HepG2 (cell line): ENCODE results near the gene ADAD2. TPM values are rescaled to one million over a fixed set of nuclear protein-coding genes. Genes with fewer than 3 reads are reported as not detected.

Experiments
- BORCS8-MEF2B ChIP-seq: sonication (generic); formaldehyde crosslinking; IDR thresholded peaks from 2 replicates; pipeline ENCODE4 v1.8.0; 2022; ENCODE audit warnings: mild to moderate bottlenecking, missing genetic modification reagents
- FOXP1 ChIP-seq, 2 experiments: fragments of 450-650 bp in 1 of 2; IDR thresholded peaks; 2 replicates each; pipeline ENCODE4 v1.6.1; 2017 to 2018; ENCODE audit warnings: antibody characterized with exemption in 1 of 2
- GTF2F1 ChIP-seq: fragments of 150-350 bp; IDR thresholded peaks from 2 replicates; pipeline ENCODE4 v1.6.1; 2014; ENCODE audit warnings: low read length
- HDAC2 ChIP-seq: sonication (generic); formaldehyde crosslinking; IDR thresholded peaks from 2 replicates; pipeline ENCODE4 v1.4.0; 2020; ENCODE audit warnings: missing genetic modification reagents
- IRX3 ChIP-seq: sonication (generic); formaldehyde crosslinking; IDR thresholded peaks from 2 replicates; pipeline ENCODE4 v1.8.1; 2023; ENCODE audit warnings: mild to moderate bottlenecking, low read depth, missing genetic modification reagents, borderline replicate concordance
- MED1 ChIP-seq: sonication (generic); formaldehyde crosslinking; IDR thresholded peaks from 2 replicates; pipeline ENCODE4 v1.4.0; 2020; ENCODE audit warnings: missing genetic modification reagents
- MEF2D ChIP-seq: sonication (generic); formaldehyde crosslinking; IDR thresholded peaks from 2 replicates; pipeline ENCODE4 v1.5.1; 2020; ENCODE audit warnings: mild to moderate bottlenecking, missing genetic modification reagents
- MTF2 ChIP-seq: sonication (generic); formaldehyde crosslinking; IDR thresholded peaks from 2 replicates; pipeline ENCODE4 v1.5.0; 2020; ENCODE audit warnings: missing genetic modification reagents, borderline replicate concordance
- NCOA5 ChIP-seq: sonication (generic); formaldehyde crosslinking; IDR thresholded peaks from 2 replicates; pipeline ENCODE4 v1.4.0; 2020; ENCODE audit warnings: missing genetic modification reagents
- PAX8 ChIP-seq: sonication (generic); formaldehyde crosslinking; IDR thresholded peaks from 2 replicates; pipeline ENCODE4 v1.8.0; 2022; ENCODE audit warnings: mild to moderate bottlenecking, missing genetic modification reagents, borderline replicate concordance
- RXRB ChIP-seq: IDR thresholded peaks from 2 replicates; pipeline ENCODE4 v1.6.1; 2016; ENCODE audit warnings: borderline replicate concordance, missing genetic modification reagents, missing compliant biosample characterization
- SALL2 ChIP-seq: sonication (generic); formaldehyde crosslinking; IDR thresholded peaks from 2 replicates; pipeline ENCODE4 v1.8.1; 2023; ENCODE audit warnings: mild to moderate bottlenecking, missing genetic modification reagents, inconsistent platforms
- U2AF2 ChIP-seq: fragments of 200-400 bp; formaldehyde crosslinking; IDR thresholded peaks from 2 replicates; pipeline ENCODE4 v1.6.1; 2017; ENCODE audit warnings: low read depth, mild to moderate bottlenecking, low read length
- ZFP82 ChIP-seq: sonication (generic); formaldehyde crosslinking; IDR thresholded peaks from 2 replicates; pipeline ENCODE4 v1.5.1; 2020; ENCODE audit warnings: mild to moderate bottlenecking, missing genetic modification reagents, borderline replicate concordance
- ZFX ChIP-seq: sonication (generic); formaldehyde crosslinking; IDR thresholded peaks from 2 replicates; pipeline ENCODE4 v1.4.0; 2020; ENCODE audit warnings: mild to moderate bottlenecking, low read depth, missing genetic modification reagents, moderate library complexity
- ZNF235 ChIP-seq: sonication (generic); formaldehyde crosslinking; IDR thresholded peaks from 2 replicates; pipeline ENCODE4 v1.8.1; 2023; ENCODE audit warnings: mild to moderate bottlenecking, missing genetic modification reagents, borderline replicate concordance
- ZNF337 ChIP-seq: sonication (generic); formaldehyde crosslinking; IDR thresholded peaks from 2 replicates; pipeline ENCODE4 v1.5.1; 2020; ENCODE audit warnings: missing genetic modification reagents, low read depth, mild to moderate bottlenecking, borderline replicate concordance
- ZNF543 ChIP-seq: sonication (generic); formaldehyde crosslinking; IDR thresholded peaks from 2 replicates; pipeline ENCODE4 v1.4.0; 2020; ENCODE audit warnings: mild to moderate bottlenecking, missing genetic modification reagents
- ZNF768 ChIP-seq: sonication (generic); formaldehyde crosslinking; IDR thresholded peaks from 2 replicates; pipeline ENCODE4 v1.4.0; 2020; ENCODE audit warnings: missing genetic modification reagents
- ZSCAN25 ChIP-seq: sonication (generic); formaldehyde crosslinking; IDR thresholded peaks from 2 replicates; pipeline ENCODE4 v1.8.0; 2022; ENCODE audit warnings: mild to moderate bottlenecking, missing genetic modification reagents
- polyA plus RNA-seq, 8 experiments: library from polyadenylated mRNA; depleted of rRNA in 3 of 8; stranded (reverse) in 7 of 8; unstranded in 1 of 8; fragments of >200 nt; fragmentation: Illumina TruSeq in 4 of 8; extraction: Trizol in 4 of 8; gene quantifications; 2 replicates each; pipeline versions ENCODE4 v1.2.1 to v1.2.3, GENCODE V29; 2011 to 2016; ENCODE audit warnings: low read depth in 4 of 8, missing spikeins in 1 of 8, mixed read lengths in 1 of 8; ENCODE audit not compliant: insufficient read depth in 1 of 8
- total RNA-seq, 5 experiments: library from RNA; depleted of rRNA; stranded (reverse); fragments of >200 nt; fragmentation: Illumina TruSeq; extraction: Trizol; gene quantifications; 2 replicates each; pipeline ENCODE4 v1.2.3, GENCODE V29; 2016; ENCODE audit warnings: low read depth in 1 of 5
- TF ChIP-seq, protein P1 (sequence below): sonication (generic); formaldehyde crosslinking; IDR thresholded peaks from 2 replicates; pipeline ENCODE4 v1.4.0; 2020; ENCODE audit warnings: mild to moderate bottlenecking, missing genetic modification reagents
- TF ChIP-seq, protein P2 (sequence below): sonication (generic); formaldehyde crosslinking; IDR thresholded peaks from 2 replicates; pipeline ENCODE4 v1.5.1; 2020; ENCODE audit warnings: missing genetic modification reagents, mild to moderate bottlenecking, borderline replicate concordance
- TF ChIP-seq, protein P3 (sequence below): sonication (generic); formaldehyde crosslinking; IDR thresholded peaks from 2 replicates; pipeline ENCODE4 v1.5.0; 2020; ENCODE audit warnings: missing genetic modification reagents
- TF ChIP-seq, protein P4 (sequence below): sonication (generic); formaldehyde crosslinking; IDR thresholded peaks from 2 replicates; pipeline ENCODE4 v1.4.0; 2020; ENCODE audit warnings: missing genetic modification reagents
- TF ChIP-seq, protein P5 (sequence below): sonication (generic); IDR thresholded peaks from 2 replicates; pipeline ENCODE4 v1.6.1; 2016; ENCODE audit warnings: low read depth, borderline replicate concordance

ADAD2 gene
- total and polyA plus RNA-seq, 2 of the 13 experiments (the other 11 are each of a cell fraction or from before 2014, with no cell fraction given): not detected

DNA sequence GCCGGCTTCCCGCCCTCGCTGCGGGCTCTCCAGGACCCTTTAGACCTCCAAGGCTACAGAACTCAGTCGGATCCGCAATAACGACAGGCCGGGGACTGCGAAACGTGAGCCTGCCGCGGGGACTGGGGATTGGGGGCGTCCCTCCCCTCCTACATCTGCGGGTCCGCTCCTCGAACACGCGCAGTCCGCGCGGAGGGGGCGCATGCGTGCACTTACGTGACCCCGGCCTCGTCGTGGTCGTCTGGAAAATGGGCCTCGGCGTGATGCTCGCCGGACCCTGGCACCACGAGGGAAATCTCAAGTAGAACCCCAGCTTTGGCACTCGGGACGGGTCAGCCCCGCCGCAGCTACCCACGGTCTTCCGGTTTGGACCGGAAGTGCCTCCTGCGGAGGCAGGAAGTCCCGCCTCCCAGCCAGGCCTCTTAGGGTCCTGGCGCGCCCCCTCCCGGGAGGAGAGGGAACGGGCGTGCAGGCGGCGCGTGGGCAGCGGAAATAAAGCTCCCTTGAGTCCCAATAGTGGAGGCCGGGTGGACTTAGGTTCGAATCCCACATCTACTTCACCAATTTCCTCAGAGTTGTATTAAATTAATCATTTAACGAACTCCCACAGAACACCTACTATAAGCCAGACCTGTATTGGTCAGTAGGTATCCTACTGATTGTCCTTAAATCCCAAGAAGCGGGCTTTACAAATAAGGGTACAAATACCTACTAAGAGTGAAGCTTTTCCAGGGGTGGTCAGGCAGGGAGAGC lies 4.1 kb upstream of the ADAD2 start, which contains the start of gene TAF1C (continued):
- TF ChIP-seq, protein P1, sequence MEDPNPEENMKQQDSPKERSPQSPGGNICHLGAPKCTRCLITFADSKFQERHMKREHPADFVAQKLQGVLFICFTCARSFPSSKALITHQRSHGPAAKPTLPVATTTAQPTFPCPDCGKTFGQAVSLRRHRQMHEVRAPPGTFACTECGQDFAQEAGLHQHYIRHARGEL (CRISPR knock-in tag): no peak
- 0 out of 2 replicates have a peak, but pooled peaks have one; percentile 6 for TF ChIP-seq GTF2F1
- TF ChIP-seq, protein P2, sequence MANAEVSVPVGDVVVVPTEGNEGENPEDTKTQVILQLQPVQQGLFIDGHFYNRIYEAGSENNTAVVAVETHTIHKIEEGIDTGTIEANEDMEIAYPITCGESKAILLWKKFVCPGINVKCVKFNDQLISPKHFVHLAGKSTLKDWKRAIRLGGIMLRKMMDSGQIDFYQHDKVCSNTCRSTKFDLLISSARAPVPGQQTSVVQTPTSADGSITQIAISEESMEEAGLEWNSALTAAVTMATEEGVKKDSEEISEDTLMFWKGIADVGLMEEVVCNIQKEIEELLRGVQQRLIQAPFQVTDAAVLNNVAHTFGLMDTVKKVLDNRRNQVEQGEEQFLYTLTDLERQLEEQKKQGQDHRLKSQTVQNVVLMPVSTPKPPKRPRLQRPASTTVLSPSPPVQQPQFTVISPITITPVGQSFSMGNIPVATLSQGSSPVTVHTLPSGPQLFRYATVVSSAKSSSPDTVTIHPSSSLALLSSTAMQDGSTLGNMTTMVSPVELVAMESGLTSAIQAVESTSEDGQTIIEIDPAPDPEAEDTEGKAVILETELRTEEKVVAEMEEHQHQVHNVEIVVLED (CRISPR knock-in tag): peak; percentile 72
- peak; percentile 76; the same call in 1 of the 2 replicates for TF ChIP-seq IRX3 (CRISPR knock-in tag)
- TF ChIP-seq BORCS8-MEF2B: peak; percentile 94
- peak; percentile 96 for TF ChIP-seq SALL2 (CRISPR knock-in tag)
- TF ChIP-seq NCOA5 (CRISPR knock-in tag): no peak
- TF ChIP-seq ZNF543 (CRISPR knock-in tag): 0 out of 2 replicates have a peak, but pooled peaks have one; percentile 33
- no peak for TF ChIP-seq ZFP82
- no peak for TF ChIP-seq ZSCAN25
- no peak for TF ChIP-seq ZNF337
- peak; percentile 50; the same call in 1 of the 2 replicates for TF ChIP-seq MTF2 (CRISPR knock-in tag)
- peak; percentile 58 for TF ChIP-seq RXRB (CRISPR knock-in tag)
- TF ChIP-seq ZFX (CRISPR knock-in tag): peak; percentile 78
- TF ChIP-seq MEF2D (CRISPR knock-in tag): peak; percentile 26; the same call in 1 of the 2 replicates
- no peak for TF ChIP-seq FOXP1 (IDR thresholded peaks at IDR 0.05)
- peak; percentile 7; the same call in 1 of the 2 replicates for TF ChIP-seq FOXP1 (CRISPR knock-in tag; IDR thresholded peaks at IDR 0.05)
- TF ChIP-seq MED1 (CRISPR knock-in tag): peak; percentile 65
- peak; percentile 72; the same call in 1 of the 2 replicates for TF ChIP-seq HDAC2 (CRISPR knock-in tag)
- TF ChIP-seq, protein P3, sequence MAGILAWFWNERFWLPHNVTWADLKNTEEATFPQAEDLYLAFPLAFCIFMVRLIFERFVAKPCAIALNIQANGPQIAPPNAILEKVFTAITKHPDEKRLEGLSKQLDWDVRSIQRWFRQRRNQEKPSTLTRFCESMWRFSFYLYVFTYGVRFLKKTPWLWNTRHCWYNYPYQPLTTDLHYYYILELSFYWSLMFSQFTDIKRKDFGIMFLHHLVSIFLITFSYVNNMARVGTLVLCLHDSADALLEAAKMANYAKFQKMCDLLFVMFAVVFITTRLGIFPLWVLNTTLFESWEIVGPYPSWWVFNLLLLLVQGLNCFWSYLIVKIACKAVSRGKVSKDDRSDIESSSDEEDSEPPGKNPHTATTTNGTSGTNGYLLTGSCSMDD: 0 out of 2 replicates have a peak, but pooled peaks have one; percentile 44
- TF ChIP-seq, protein P4, sequence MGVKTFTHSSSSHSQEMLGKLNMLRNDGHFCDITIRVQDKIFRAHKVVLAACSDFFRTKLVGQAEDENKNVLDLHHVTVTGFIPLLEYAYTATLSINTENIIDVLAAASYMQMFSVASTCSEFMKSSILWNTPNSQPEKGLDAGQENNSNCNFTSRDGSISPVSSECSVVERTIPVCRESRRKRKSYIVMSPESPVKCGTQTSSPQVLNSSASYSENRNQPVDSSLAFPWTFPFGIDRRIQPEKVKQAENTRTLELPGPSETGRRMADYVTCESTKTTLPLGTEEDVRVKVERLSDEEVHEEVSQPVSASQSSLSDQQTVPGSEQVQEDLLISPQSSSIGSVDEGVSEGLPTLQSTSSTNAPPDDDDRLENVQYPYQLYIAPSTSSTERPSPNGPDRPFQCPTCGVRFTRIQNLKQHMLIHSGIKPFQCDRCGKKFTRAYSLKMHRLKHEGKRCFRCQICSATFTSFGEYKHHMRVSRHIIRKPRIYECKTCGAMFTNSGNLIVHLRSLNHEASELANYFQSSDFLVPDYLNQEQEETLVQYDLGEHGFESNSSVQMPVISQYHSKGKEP (CRISPR knock-in tag): no peak; the same call in 1 of the 2 replicates
- no peak for TF ChIP-seq U2AF2
- no peak for TF ChIP-seq PAX8 (CRISPR knock-in tag)
- TF ChIP-seq, protein P5, sequence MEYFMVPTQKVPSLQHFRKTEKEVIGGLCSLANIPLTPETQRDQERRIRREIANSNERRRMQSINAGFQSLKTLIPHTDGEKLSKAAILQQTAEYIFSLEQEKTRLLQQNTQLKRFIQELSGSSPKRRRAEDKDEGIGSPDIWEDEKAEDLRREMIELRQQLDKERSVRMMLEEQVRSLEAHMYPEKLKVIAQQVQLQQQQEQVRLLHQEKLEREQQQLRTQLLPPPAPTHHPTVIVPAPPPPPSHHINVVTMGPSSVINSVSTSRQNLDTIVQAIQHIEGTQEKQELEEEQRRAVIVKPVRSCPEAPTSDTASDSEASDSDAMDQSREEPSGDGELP: peak; percentile 75
- TF ChIP-seq ZNF235 (CRISPR knock-in tag): peak; percentile 67; the same call in 1 of the 2 replicates
- peak; percentile 82 for TF ChIP-seq ZNF768 (CRISPR knock-in tag)
